Activated naive CD4-positive, alpha-beta T cell (primary cell): ENCODE results near the gene CNTNAP2.

ENCODE experiments used
- DNase-seq, 4 experiments: peaks; one replicate each; lab custom pipeline; 2025; lab: John Stamatoyannopoulos, UW

CNTNAP2 gene

DNA sequence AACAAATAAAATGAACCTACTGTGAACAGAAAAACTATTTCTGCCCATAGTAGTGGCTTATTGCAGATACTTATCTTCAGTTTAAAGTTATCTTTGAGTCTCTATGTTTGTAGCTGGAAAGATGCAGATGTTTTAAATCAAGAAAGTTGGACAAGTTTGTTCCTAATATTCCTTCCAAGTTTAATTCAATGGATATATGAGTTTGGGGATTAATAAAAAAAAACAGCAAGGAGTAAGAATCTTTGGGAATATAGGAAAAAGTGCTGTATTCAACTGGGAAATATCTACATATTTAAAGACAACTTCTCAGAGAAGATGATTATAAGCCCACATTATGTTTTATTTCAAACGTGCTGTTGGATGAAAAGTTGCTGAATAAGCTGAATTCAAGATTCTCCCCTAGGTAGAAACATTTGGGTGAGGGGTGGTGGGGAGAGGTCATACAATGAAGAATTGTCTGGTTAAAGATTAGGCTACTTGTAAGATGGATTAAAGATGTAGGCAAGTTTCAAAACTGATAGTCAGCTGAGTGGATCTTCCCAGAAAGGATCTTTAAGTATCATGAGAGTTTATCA lies 1135.2 kb downstream of the CNTNAP2 start:
- no peak for DNase-seq

GRCh38 chr7:147261693-147262092 lies 1145.1 kb downstream of the CNTNAP2 start:
- DNase-seq = no peak

- no peak for DNase-seq
Observed at GRCh38 chr7:147265528-147265927, 1148.9 kb downstream of the CNTNAP2 start.

DNA sequence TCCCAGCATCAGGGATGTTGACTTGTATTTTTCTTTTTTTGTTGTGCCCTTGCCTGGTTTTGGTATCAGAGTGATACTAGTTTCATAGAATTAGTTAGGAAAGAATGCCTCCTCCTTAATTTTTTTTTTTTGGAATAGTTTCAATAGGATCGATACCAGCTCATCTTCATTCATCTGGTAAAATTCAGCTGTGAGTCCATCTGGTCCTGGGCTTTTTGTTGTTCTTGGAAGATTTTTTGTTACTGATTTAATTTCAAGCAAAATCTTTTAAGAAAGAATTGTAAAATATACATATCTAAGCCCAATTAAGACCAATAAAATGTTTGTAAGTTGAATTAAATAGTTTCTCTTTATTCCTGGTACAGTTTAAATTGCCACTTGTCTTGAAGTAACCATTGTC lies 1159.5 kb downstream of the CNTNAP2 start:
- no peak for DNase-seq

DNA sequence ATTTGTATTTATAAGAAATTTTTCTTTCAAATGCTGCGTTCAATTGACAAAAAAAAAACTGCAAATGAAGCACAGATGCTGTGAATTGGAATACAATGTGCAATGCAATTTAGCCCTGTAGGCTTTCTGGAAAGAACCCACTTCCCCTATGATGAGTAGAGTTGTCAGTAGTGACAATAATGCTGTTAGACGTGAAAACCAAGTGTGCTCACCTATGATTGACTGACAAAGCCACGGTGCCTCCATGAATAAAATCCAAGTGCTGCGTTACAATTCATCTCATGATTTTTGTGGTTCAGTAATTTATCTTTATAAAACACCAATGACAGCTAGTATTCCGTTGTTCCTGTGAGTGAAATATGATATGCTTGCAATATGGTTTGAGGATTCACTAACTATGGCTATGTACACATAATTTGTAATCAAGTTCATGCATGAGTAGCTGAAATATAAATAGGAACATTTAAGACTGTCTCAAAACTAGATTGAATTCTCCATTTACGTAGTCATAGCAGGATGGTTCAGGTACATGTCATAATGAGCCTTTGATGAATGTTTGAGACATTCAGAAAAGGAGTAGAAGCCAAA lies 1160.3 kb downstream of the CNTNAP2 start:
- no peak for DNase-seq

GRCh38 chr7:147279514-147279913 lies 1162.9 kb downstream of the CNTNAP2 start:
- DNase-seq = no peak

DNA sequence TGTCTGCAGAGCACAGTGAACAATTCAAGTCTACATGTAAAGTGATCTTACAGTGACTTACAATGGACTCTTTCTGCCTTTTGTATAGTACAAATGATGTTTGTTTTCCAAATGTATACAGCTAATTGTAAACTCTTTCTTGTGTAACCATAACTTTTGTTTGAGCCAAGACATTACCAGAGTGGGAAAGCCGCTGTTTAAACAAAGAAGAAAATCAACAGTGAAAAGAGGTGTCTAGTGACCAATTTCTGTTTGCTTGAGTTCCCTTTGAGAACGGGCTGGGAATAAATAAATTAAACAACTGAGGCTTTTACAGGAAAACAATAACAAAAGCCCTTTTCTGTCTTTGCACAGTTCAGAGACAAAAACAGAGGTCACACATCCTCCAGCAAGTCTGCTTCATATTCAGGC lies 1163.4 kb downstream of the CNTNAP2 start:
- no peak for DNase-seq

DNA sequence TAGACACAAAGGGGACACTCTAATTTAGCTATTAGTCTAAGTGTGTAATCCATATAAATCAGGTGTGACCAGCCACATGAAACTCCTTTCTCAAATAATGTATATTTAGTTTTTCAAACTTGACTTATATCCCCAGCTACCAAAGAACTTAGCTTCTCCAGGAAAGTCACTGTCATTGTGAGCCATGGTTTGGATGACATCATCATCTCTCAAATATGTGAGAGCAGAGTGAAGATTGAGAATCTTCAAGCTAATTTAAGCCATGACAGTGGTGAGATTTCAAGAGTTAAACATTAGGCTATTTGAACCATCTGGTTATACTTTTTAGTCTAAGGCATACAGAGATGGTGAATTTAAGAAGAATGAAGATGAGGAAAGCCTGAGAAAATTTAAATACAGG lies 1165.6 kb downstream of the CNTNAP2 start:
- DNase-seq = no peak

GRCh38 chr7:147296201-147296600 lies 1179.6 kb downstream of the CNTNAP2 start:
- no peak for DNase-seq

GRCh38 chr7:147296986-147297385 lies 1180.4 kb downstream of the CNTNAP2 start:
- DNase-seq = no peak

DNA sequence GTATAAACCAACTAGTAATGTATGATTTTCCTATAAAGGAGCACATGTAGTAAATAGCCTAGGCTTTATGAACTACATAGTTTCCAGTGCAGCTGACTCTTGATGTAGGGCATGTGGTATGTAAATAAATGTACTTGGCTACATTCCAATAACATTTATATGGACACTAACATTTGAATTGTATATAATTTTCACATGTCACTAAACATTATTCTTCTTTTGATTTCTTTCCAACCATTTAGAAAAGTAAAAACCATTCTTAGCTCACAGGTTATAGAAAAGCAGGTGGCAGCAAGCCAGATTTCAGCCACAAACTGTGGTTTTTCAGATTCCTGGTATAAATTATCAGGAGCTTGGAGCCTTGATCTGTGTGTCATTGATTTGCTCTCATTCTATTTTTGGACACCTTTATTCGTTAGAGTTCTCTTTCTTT lies 1182.0 kb downstream of the CNTNAP2 start:
- DNase-seq = no peak

DNA sequence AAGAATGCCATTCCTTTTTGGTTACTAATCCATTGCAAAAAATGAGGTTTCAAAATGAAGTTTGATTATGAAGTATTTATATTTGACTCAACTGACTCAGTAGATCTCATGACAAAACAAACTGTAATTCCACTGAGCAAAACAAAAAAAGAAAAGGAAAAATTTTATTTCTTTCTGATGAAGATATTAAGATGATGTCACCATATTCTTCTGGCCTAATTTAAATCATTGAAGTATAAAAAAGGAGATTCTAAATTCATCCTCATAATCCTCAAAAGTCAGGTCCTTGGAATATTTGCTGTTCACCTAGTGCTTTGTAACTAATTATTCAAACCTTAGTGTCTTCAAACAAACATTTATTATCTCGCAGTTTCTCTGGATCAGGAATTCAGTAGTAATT lies 1183.7 kb downstream of the CNTNAP2 start:
- no peak for DNase-seq

DNA sequence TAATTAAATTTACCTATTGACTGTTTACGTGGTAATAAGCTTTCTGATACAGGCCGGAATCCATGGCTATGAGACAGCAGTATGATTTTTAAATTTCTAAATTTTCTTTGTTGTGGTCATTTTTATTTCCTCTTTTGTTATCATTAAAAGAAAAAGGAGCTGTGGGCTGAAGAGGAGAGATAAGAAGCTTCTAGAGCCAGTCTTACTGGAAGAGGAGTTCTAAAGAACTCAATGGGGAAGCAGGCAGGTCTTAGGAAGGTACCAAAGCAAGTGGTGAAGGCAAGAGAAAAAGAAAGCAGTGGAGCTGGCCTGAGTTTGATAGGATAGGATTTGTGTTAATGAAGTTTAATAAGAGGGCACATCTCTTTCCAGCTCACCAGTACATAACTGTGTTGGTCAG lies 1187.8 kb downstream of the CNTNAP2 start:
- no peak for DNase-seq

- DNase-seq = no peak
Observed at GRCh38 chr7:147305827-147306226, 1189.2 kb downstream of the CNTNAP2 start.

DNA sequence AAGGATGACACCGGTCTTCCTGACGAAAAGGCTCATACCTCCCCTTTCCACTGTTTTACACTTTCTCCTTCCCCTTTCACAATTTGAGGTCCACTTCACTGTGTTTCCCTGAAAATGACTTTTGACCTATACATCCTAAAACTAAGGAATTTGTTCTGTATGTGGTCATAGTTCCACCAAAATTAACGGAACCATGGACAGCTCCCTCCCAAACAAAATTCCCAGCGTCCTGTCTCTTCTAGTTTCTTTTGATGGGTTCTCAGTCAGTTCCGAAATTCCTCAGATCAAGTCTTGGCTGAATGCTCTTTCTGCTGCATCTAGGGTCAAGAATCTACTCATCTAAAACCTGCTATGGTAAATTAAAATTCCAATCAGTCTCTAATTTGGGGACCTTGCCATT lies 1191.9 kb downstream of the CNTNAP2 start:
- no peak for DNase-seq

- DNase-seq = no peak
Observed at GRCh38 chr7:147311336-147311735, 1194.7 kb downstream of the CNTNAP2 start.

DNA sequence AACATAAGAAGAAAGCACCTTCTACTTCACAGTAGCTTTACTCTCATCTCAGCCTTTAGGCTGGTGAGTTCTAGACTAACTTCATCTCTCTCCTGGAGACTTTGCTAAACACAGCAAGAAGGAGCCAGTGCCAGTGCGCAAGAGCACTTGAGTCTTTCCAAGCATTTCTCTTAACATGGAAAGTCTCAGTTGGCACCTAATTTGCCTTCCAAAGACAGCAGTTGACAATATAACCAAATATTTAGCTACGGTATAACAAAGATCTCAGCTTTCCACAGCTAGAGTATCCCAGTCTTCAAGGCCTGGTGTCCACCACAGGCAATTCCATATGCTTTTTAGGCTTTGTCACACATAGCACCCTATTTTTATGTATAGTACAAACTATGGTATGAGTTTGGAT lies 1204.9 kb downstream of the CNTNAP2 start:
- DNase-seq = no peak

- no peak for DNase-seq
Observed at GRCh38 chr7:147332988-147333387, 1216.4 kb downstream of the CNTNAP2 start.

GRCh38 chr7:147363101-147363500 lies 1246.5 kb downstream of the CNTNAP2 start:
- DNase-seq = no peak

GRCh38 chr7:147376192-147376591 lies 1259.6 kb downstream of the CNTNAP2 start:
- DNase-seq = no peak

- no peak for DNase-seq
Observed at GRCh38 chr7:147380926-147381325, 1264.3 kb downstream of the CNTNAP2 start.

DNA sequence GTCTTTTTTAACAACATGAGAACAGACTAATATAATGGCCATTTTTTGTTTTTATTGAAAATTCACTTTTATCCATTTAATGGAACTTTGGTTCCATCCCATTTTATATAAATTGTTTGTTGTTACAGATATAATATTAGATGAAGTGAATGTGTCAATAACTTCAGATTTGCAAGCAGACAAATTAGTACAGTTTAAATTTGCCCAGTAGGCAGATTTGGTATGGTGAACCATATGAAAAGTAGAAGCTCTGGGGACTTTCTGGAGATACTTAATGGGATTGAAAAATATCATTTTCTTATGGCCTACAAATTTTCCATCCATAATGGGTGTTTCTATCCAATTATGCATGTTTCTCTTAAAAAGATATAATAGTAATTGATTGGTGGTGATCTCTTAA lies 1277.7 kb downstream of the CNTNAP2 start:
- DNase-seq = no peak

DNA sequence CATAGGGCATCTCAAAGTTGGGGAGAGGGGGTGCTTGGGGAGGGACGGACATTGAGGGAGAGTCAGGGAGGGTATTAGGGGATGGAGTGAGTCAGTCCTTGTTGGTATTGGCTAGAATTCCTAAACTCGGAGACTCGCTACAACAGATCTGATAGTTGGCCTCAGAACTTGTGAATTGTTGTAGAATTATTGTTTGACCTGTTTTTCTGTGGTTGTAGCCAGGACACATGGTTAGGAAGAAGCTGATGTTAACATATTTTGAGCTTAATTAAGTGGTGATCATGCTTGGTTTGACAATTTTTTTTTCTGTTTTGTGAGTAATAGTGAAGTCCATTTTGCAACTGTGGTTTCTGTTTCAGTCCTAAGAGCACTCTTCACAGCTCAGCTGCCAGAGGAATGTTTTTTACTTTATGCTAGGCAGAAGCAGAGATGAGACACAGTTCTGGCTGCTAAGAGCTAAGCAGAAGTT lies 1283.7 kb downstream of the CNTNAP2 start:
- DNase-seq = no peak

- no peak for DNase-seq
Observed at GRCh38 chr7:147400925-147401324, 1284.3 kb downstream of the CNTNAP2 start.
